ENCODE results near the gene ECE1.

Gene ECE1

GRCh38 chr1:21269461-21270085 lies 20.7 kb downstream of the ECE1 start:
- in situ Hi-C loops (cut with MboI; ENCODE audit: low sequenced_read_pairs) = no loop called here

DNA sequence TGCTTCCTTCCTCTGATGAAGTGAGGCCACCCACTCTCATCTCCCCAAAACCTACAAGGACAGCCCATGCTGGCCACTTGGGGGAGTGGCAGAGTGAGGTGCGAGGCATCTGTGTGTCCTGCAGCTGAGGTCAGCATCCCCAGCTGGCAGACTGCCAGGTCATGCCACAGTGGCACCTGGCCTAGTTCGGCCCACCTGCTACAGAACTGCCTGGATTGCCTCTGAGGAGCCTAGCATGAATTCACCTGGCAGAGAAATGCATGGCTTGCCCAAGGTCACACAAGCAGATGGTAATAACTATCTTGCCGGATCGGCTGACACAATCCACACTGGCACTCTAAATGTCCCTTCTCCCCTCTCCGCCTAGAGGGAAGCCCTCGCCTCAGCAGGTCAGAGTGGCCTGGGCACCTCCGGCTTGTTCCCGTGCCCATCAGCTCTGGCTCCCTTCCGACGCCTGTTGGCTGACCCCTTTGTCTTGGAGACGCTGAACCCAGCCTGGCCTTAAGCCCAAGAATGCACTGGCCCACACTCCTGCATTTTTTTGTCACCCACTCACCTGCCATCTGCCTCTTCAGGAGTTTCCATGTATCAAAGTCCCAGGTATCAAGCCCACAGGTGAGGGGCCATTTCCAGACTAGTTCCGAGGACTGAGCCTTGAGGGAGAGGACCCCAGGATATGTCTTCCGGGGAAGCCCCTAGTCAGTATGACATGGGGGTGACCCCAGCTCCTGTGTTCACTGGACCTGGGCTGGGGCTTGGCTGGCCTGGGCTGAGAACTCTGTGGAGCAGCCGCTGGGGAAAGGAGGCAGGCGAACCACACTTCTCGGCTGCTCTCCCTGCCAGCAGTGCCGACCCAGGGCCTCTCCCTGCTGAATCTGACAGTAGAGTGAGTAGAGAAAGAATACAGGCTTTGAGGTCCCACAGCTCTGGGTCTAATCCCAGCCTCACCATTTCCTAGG lies 21.7 kb downstream of the ECE1 start:
- in situ Hi-C loops (cut with MboI; ENCODE audit: low sequenced_read_pairs) = no loop called here

GRCh38 chr1:21267191-21268077 lies 22.8 kb downstream of the ECE1 start:
- in situ Hi-C loops (cut with MboI; ENCODE audit: low sequenced_read_pairs) = no loop called here

DNA sequence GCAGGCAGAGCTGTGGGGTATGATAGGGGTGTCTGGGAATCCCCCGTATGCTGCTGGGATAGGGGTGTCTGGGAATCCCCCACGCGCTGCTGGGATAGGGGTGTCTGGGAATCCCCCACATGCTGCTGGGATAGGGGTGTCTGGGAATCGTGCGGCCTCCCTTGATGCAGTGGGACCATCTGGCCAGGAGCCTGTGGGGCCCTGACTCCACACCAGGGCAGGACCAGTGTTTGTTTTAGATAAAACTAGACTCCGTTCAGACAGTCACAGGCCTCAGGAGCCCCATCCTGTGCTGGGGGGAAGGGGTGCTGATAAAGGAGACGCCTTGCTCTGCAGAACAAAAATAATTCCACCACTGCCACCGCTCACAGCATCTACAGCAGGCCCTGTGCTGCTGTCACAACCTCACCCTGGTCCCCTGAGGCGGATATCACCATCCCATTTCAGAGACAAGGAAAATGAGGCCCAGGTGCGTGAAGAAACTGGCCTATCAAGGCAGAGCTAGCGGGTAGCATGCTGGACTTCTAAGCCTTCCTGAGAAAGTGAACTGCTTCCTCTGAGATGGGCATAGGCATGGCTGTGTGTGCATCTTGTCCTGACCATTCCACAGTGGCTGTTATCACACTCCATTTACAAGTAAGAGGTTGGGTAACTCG lies 24.0 kb downstream of the ECE1 start:
- in situ Hi-C loops (cut with MboI; ENCODE audit: low sequenced_read_pairs) = no loop called here

GRCh38 chr1:21265644-21266043 lies 24.6 kb downstream of the ECE1 start:
- in situ Hi-C loops (cut with MboI; ENCODE audit: low sequenced_read_pairs) = no loop called here

DNA sequence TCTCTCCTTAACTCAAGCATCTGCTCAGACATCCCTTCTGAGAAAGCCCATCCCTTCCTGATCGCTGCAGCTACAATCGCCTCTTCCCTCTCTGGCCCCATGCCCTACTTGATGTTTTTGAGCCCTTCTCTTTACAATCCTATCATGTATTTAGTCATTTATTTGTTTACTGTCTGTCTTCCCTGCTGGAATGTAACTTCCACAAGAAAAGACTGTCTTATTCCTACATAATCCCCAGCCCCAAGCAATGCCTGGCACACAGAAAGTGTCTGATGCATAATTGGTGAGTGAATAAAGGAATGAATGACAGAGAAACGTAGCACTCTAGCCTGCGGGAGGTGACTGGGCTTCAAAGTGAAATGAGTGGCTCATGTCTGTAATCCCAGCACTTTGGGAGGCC lies 25.4 kb downstream of the ECE1 start:
- in situ Hi-C loops (cut with MboI; ENCODE audit: low sequenced_read_pairs) = no loop called here

DNA sequence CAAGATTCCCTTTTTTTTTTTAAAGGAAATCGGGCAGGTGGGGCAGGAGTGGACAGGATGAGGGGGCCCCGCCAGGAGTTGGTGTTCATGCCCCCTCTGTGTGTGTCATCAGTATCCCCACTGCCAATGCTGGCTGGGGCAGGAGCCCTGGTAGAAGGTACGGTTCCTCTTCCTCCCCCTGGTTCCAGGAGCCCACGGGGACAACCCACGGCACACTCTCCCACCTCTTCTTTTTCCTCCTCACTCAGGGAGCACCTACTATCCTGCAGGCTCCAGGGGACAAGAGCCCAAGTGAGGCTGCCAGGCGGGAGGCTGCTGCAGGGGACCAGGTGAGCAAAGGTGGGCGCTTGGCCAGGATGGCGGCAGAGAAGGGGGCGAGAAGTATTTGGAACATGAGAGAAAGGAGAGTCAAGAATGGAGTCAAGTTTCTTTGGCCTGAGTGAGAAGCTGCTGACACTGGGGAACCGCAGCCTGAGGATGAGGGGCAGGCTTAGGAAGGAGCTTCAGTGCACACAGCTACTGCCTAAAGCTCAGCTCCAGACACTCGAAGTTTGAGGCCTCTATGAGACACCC lies 26.5 kb downstream of the ECE1 start:
- in situ Hi-C loops (cut with MboI; ENCODE audit: low sequenced_read_pairs) = no loop called here

DNA sequence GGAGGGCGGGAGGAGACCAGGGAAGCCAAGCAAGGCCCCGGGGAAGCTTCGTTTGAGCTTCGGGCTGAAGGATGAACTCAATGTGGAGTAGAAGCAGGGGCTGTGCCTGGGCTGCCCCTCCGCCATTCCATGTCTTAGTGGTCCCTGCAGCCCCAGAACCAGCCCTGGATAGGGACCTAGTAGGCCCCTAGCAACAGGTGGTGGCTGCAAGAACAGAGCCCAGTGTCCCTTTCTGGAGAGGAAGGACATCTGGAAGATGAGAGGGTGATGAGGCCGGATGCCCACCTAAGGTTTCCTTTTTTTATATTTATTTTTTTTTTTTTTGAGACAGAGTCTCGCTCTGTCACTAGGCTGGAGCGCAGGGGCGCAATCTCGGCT lies 27.2 kb downstream of the ECE1 start:
- in situ Hi-C loops (cut with MboI; ENCODE audit: low sequenced_read_pairs) = no loop called here

- in situ Hi-C loops (cut with MboI; ENCODE audit: low sequenced_read_pairs) = no loop called here
Observed at GRCh38 chr1:21262293-21263051, 27.8 kb downstream of the ECE1 start.

GRCh38 chr1:21261551-21262292 lies 28.5 kb downstream of the ECE1 start:
- in situ Hi-C loops (cut with MboI; ENCODE audit: low sequenced_read_pairs) = no loop called here

GRCh38 chr1:21260405-21261125 lies 29.7 kb downstream of the ECE1 start:
- in situ Hi-C loops (cut with MboI; ENCODE audit: low sequenced_read_pairs) = no loop called here

- in situ Hi-C loops (cut with MboI; ENCODE audit: low sequenced_read_pairs) = no loop called here
Observed at GRCh38 chr1:21259316-21260076, 30.8 kb downstream of the ECE1 start.

DNA sequence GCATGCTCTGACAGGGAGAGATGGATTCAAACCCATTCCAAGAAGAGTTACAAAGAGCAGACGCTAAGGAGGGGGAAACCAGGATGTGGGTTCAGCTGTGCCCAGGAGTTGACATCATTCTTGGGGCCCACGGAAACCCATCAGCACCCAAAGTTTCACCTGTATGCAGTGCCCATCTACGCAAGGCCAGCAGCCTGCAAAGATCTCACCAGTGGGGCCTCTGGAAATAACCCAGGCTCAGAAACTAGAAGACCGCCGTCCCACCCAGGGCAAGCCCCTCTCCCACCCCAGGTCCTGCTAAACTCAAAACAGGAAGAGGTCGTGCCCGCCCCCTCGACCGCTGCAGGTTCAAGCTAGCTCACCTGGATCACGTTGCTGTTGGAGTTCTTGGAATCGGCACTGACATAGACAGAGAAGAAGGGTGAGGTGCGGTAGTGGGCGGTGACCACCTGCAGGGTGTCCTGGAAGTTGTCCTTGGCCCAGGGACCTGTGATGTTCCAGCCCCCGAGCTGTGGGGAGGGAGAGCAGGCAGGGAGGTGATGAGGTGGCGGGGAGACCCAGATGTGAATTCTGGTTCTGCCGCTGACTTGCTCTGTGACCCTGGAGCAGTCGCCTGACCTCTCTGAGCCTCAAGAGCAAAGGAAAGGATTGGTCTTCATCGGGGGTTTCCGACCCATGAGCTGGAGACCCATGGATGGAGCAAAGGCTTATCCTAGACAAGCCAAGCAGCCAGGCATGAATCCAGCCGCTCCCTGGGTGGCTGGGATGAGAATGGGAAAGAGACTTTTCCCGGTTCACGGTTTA lies 31.7 kb downstream of the ECE1 start:
- in situ Hi-C loops (cut with MboI; ENCODE audit: low sequenced_read_pairs) = no loop called here

DNA sequence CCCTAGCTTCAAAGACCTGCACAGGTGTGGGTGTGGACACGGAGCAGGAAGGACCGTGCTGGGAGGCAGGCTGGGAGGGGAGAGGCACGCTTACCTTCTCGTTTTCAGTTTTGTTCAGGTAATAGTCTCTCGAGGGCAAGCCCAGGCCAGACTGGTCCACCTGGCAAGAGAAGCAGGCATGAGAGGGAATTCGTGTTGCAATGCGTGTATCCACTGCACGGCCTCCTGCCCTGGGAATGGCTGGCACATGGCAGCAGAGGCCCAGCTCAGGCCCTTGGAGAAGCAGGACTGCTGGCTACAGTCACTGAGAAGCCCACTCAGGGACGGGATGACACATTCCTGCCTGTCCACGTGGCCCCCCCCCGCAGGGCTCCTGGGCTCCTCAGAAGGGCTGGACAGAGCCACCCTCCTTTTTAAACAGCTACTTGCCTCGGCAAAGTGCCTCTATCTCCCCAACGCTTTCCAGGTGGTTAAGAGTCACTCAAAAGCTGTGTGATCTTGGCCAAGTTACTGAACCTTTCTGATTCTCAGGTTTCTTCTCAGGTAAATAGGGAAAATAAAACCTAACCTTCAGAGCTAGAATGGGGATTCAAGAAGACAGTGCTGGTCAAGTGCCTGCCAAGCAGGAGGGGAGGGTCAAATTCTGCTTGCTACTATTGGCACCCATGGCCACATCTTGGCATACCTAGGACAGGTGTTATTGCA lies 32.7 kb downstream of the ECE1 start:
- in situ Hi-C loops (cut with MboI; ENCODE audit: low sequenced_read_pairs) = no loop called here

- in situ Hi-C loops (cut with MboI; ENCODE audit: low sequenced_read_pairs) = no loop called here
Observed at GRCh38 chr1:21256776-21257175, 33.5 kb downstream of the ECE1 start.

DNA sequence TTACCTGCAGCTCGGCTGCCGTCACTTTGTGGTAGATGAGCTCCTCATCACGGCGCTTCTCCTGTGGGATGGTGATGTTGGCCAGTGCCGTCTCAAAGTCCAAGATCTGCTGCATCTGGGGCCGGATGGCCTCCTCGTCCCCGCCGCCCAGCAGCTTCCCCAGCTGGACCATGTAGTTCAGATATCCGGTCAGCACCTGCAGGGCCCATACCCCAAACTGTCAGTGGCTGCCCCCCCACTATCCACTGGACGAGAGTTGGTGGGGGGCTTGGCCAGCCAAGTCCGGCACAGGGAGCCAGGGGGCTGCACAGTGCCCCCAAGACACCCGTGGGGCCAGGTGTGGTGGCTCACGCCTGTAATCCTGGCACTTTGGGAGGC lies 34.3 kb downstream of the ECE1 start:
- in situ Hi-C loops (cut with MboI; ENCODE audit: low sequenced_read_pairs) = no loop called here

Measured in HL-60/S4 treated with retinoic acid at 250 ng/mL for 4 days and 3 days (cell line).